T-helper 2 cell treated with Interferon-gamma antibody and Interleukin-4, amounts not matched to agents 5 μg/mL and 100 μg/mL, for 36 hours (primary cell): ENCODE measurements around the gene FGF22.

Source experiments
- DNase-seq: peaks from one replicate; pipeline ENCODE4 v3.0.0; 2021; ENCODE audit warnings: low spot score
- H3K27ac Mint-ChIP-seq: one replicate; pipeline ENCODE4 v1.8.0; 2021; ENCODE audit warnings: mild to moderate bottlenecking, mixed read lengths
- H3K27me3 Mint-ChIP-seq: one replicate; pipeline ENCODE4 v1.8.0; 2021; ENCODE audit warnings: low read depth, mixed read lengths
- H3K36me3 Mint-ChIP-seq: one replicate; pipeline ENCODE4 v1.8.0; 2021; ENCODE audit warnings: low read depth, mixed read lengths
- H3K4me1 Mint-ChIP-seq: one replicate; pipeline ENCODE4 v1.8.0; 2021; ENCODE audit warnings: low read depth, mixed read lengths
- H3K4me3 Mint-ChIP-seq: one replicate; pipeline ENCODE4 v1.8.0; 2022; ENCODE audit warnings: mild to moderate bottlenecking, moderate library complexity, mixed read lengths
- H3K9me3 Mint-ChIP-seq: one replicate; pipeline ENCODE4 v1.8.0; 2021; ENCODE audit warnings: mixed read lengths

Gene FGF22

GRCh38 chr19:688214-688613 lies 48.5 kb downstream of the FGF22 start:
- H3K4me1 Mint-ChIP-seq = no peaks in the 10 kb centered on the region
- DNase-seq = no peak
- no peaks in the 10 kb centered on the region for H3K9me3 Mint-ChIP-seq
- no peak overlapping the region for H3K27ac Mint-ChIP-seq
- H3K4me3 Mint-ChIP-seq = no peak overlapping the region
- H3K27me3 Mint-ChIP-seq = no peaks in the 10 kb centered on the region
- no peaks in the 10 kb centered on the region for H3K36me3 Mint-ChIP-seq

DNA sequence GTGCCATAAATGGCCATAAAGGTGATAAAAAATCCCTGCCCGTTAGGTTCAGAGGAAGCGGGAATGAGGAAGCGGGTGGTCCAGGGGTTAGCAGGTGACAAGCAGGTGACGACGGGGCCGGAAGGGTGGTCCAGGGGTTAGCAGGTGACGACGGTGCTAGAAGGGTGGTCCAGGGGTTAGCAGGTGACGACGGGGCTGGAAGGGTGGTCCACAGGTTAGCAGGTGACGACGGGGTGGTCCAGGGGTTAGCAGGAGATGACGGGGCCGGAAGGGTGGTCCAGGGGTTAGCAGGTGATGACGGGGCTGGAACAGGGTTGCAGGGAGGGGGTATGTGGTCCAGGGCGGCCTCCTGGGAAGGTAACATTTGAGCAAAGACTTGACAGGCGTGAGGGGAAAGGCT lies 49.3 kb downstream of the FGF22 start:
- Mint-ChIP-seq H3K27ac (no peak overlapping the region), H3K36me3 (no peaks in the 10 kb centered on the region), H3K9me3 (no peaks in the 10 kb centered on the region), H3K27me3 (no peaks in the 10 kb centered on the region), H3K4me3 (no peak overlapping the region), H3K4me1 (no peaks in the 10 kb centered on the region)
- DNase-seq = no peak

DNA sequence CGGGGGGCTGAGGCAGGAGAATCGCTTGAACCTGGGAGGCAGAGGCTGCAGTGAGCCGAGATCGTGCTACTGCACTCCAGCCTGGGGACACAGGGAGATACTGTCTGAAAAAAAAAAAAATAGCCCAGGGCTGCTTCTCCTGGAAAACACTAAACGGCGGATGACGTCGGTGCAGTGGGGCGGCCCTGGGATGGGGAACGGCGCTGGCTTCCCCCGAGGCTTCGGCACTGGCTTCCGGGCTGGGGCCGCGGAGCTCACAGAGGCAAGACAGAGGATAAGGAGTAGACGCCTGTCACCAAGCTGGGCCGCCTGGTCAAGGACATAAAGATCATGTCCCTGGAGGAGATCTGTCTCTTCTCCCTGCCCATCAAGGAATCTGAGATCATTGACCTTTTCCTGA lies 50.5 kb downstream of the FGF22 start:
- H3K9me3 Mint-ChIP-seq = no peaks in the 10 kb centered on the region
- no peak for DNase-seq
- H3K36me3 Mint-ChIP-seq = no peaks in the 10 kb centered on the region

More for the DNA sequence above, 50.5 kb downstream of the FGF22 start:
- Mint-ChIP-seq H3K27me3 (peaks cover 6% of the 10 kb centered on the region), H3K4me3 (no peak overlapping the region), H3K27ac (no peak overlapping the region), H3K4me1 (no peaks in the 10 kb centered on the region)
